ENCODE measurements around the gene SERPINC1.

DNA sequence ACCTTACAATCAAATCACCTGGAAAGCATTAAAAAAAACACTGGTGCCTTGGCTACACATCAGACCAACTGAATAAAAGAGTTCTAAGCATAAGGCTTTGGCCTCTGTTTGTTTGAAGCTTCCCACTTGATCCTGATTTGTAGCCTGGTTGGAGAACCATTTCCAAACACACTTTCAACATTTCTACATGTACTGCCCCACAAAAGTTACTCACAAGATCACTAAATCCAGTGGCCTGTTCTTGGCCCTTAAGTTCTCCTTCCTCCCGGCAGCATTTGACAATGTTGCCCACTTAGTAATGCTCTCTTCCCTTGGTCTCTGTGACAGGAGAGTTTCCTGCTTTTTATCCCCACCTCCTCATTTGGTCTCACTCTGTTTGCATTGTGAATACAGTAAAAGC is 61.1 kb downstream of the SERPINC1 start:
- TF ChIP-seq, protein P1, sequence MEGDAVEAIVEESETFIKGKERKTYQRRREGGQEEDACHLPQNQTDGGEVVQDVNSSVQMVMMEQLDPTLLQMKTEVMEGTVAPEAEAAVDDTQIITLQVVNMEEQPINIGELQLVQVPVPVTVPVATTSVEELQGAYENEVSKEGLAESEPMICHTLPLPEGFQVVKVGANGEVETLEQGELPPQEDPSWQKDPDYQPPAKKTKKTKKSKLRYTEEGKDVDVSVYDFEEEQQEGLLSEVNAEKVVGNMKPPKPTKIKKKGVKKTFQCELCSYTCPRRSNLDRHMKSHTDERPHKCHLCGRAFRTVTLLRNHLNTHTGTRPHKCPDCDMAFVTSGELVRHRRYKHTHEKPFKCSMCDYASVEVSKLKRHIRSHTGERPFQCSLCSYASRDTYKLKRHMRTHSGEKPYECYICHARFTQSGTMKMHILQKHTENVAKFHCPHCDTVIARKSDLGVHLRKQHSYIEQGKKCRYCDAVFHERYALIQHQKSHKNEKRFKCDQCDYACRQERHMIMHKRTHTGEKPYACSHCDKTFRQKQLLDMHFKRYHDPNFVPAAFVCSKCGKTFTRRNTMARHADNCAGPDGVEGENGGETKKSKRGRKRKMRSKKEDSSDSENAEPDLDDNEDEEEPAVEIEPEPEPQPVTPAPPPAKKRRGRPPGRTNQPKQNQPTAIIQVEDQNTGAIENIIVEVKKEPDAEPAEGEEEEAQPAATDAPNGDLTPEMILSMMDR (IDR thresholded peaks at IDR 0.05; ENCODE audit: poor library complexity): no peak
- TF ChIP-seq EZH2phosphoT487 (IDR thresholded peaks at IDR 0.05; ENCODE audit: low read depth, severe bottlenecking, unreplicated experiment) (no peak), EZH2 (IDR thresholded peaks at IDR 0.05; ENCODE audit: borderline replicate concordance) (no peak)
